ENCODE measurements around the gene ZNF398. TPM values are rescaled to one million over a fixed set of nuclear protein-coding genes. Genes with fewer than 3 reads are reported as not detected.

Gene ZNF398
- total and polyA plus RNA-seq, 10 of the 15 experiments (the other 5 are each of a cell fraction or from before 2014, with no cell fraction given), result 2.3 to 15.3 (median 10.0) TPM

- in situ Hi-C loops (cut with MboI), result no loop called here
Measured at GRCh38 chr7:149104749-149105148, 42.5 kb upstream of the ZNF398 start.

More at GRCh38 chr7:149104749-149105148, 42.5 kb upstream of the ZNF398 start:
- H3K79me2 ChIP-seq (ENCODE audit: control insufficient read depth, insufficient read depth, low read length), result no peaks in the 10 kb centered on the region
- FAIRE-seq (no peak), DNase-seq (ENCODE audit: low read depth, low spot score) (no peak), ATAC-seq (no peak)
- ChIA-PET CTCF (no interaction called here), SMC1A (ENCODE audit: uncharacterized antibody, unreplicated experiment) (no interaction called here), RAD21 (ENCODE audit: unreplicated experiment) (no interaction called here), POLR2A (no interaction called here)
- intact Hi-C loops (cut with micrococcal nuclease; ENCODE audit: unreplicated experiment), result no loop called here
- no peaks in the 10 kb centered on the region for H3K27me3 ChIP-seq (replicated peaks in 1 of 2; ENCODE audit: control insufficient read depth in 2 of 2, insufficient read depth in 2 of 2, low read length in 1 of 2)
- TF ChIP-seq CEBPZ (IDR thresholded peaks at IDR 0.05; ENCODE audit: low read depth, low read length) (no peak), CHD4 (IDR thresholded peaks at IDR 0.05) (no peak), POLR2AphosphoS2 (IDR thresholded peaks at IDR 0.05; ENCODE audit: low read depth, low read length) (no peak)
- no peak overlapping the region for H3K9ac ChIP-seq (ENCODE audit: control insufficient read depth, insufficient read depth, low read length)
- no TSS peak for BruUV-seq (replicated peaks)
- H4K20me1 ChIP-seq (ENCODE audit: control insufficient read depth, insufficient read depth), result no peaks in the 10 kb centered on the region
- no peak overlapping the region for H3K27ac ChIP-seq (ENCODE audit: control insufficient read depth, insufficient read depth)
- no peaks in the 10 kb centered on the region for H3K4me1 ChIP-seq (ENCODE audit: control insufficient read depth, insufficient read depth, low read length)
- 89% methylated on average over 25 of the region's 25 CpGs for WGBS (ENCODE audit: insufficient coverage, insufficient replicate concordance, low lambda C conversion rate, missing lambda C conversion rate)
- no peaks in the 10 kb centered on the region for H3K36me3 ChIP-seq (ENCODE audit: control insufficient read depth in 2 of 2, insufficient read depth in 2 of 2, low read length in 1 of 2)
- H3K9me3 ChIP-seq (replicated peaks; ENCODE audit: control insufficient read depth, insufficient read depth, low read length), result no peaks in the 10 kb centered on the region
- no peak overlapping the region for H3K4me3 ChIP-seq
- no peak overlapping the region for H2AFZ ChIP-seq (ENCODE audit: control insufficient read depth, low read depth, low read length)
- no peak overlapping the region for H3K4me2 ChIP-seq (ENCODE audit: control insufficient read depth, insufficient read depth)
